Tibial artery (tissue), 4 donors: ENCODE results near the gene RAB11B.
"Not testable (repeated sequence)": the region's sequence is repeated elsewhere in the genome, so short reads cannot be mapped to it uniquely, and the experiment has no call there.

Source experiments
- DNase-seq, 2 donors: peaks; one replicate each; pipeline ENCODE4 v3.0.0-alpha.2; 2019
- H3K27ac ChIP-seq, 2 donors: fragments of 200-600 bp; sonication (generic) in 1 of 2; 1 replicate in 1 of 2; 2 replicates in 1 of 2; pipeline ENCODE4 v1.5.1; 2018 to 2019; ENCODE audit warnings: mild to moderate bottlenecking in 1 of 2
- H3K27me3 ChIP-seq, 2 donors: fragments of 200-600 bp; sonication (generic) in 1 of 2; one replicate each; pipeline versions ENCODE4 v1.5.1 to v1.6.0; 2016 to 2019
- H3K36me3 ChIP-seq, 3 donors: fragments of 200-600 bp; sonication (generic) in 2 of 3; one replicate each; pipeline ENCODE4 v1.5.1; 2016 to 2019; ENCODE audit warnings: mild to moderate bottlenecking in 2 of 3
- H3K4me1 ChIP-seq, 4 donors: fragments of 200-600 bp; sonication (generic) in 2 of 4; 1 replicate in 3 of 4; 2 replicates in 1 of 4; pipeline ENCODE4 v1.5.1; 2016 to 2019
- H3K4me3 ChIP-seq, 2 donors: fragments of 200-600 bp; sonication (generic) in 1 of 2; 1 replicate in 1 of 2; 2 replicates in 1 of 2; pipeline ENCODE4 v1.5.1; 2018 to 2019; ENCODE audit warnings: mild to moderate bottlenecking in 2 of 2
- H3K9me3 ChIP-seq, 3 donors: fragments of 200-600 bp; sonication (generic) in 1 of 3; one replicate each; pipeline ENCODE4 v1.5.1; 2016 to 2019
- intact Hi-C: fragments of 100-400 bp; cut with DNase I; formaldehyde crosslinking; loops from one replicate; pipeline ENCODE4 v1.15.0; 2023; ENCODE audit warnings: low total_unique reads
- TF ChIP-seq, protein P1 (sequence below), 2 experiments: fragments of 200-600 bp in 1 of 2; fragments of 450-650 bp in 1 of 2; IDR thresholded peaks; one replicate each; pipeline ENCODE4 v1.5.1; 2017 to 2019; ENCODE audit warnings: antibody characterized with exemption in 2 of 2, mild to moderate bottlenecking in 1 of 2, moderate library complexity in 1 of 2

RAB11B gene

DNA sequence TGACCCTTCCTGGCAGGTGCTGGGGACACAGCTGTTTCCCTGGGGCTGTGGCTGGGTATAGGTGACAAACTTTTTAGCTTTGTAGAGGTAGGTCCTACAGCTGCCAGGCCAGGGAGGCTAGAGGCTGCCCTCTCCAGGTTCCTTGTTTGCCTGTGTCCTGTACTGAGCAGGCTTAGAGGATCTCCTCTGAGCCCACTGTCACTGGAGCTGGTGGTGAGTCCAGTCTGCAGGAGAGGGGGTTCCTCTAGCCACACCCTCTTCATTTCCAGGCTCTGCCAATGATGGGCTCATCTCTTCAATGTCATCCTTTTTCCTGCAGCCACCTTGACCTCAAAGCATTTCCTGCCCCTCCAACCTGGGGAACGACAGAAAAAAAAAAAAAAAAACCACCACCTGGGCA is 12.6 kb upstream of the RAB11B start:
- TF ChIP-seq, protein P1, sequence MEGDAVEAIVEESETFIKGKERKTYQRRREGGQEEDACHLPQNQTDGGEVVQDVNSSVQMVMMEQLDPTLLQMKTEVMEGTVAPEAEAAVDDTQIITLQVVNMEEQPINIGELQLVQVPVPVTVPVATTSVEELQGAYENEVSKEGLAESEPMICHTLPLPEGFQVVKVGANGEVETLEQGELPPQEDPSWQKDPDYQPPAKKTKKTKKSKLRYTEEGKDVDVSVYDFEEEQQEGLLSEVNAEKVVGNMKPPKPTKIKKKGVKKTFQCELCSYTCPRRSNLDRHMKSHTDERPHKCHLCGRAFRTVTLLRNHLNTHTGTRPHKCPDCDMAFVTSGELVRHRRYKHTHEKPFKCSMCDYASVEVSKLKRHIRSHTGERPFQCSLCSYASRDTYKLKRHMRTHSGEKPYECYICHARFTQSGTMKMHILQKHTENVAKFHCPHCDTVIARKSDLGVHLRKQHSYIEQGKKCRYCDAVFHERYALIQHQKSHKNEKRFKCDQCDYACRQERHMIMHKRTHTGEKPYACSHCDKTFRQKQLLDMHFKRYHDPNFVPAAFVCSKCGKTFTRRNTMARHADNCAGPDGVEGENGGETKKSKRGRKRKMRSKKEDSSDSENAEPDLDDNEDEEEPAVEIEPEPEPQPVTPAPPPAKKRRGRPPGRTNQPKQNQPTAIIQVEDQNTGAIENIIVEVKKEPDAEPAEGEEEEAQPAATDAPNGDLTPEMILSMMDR (IDR thresholded peaks at IDR 0.05), result no peak
- peaks cover 0 to 37% (median 22%) of the 10 kb centered on the region in 3 donors for H3K36me3 ChIP-seq
- no peaks in the 10 kb centered on the region for H3K27me3 ChIP-seq
- DNase-seq, result no peak
- no peak overlapping the region for H3K27ac ChIP-seq
- H3K9me3 ChIP-seq, result no peaks in the 10 kb centered on the region
- no peak overlapping the region for H3K4me3 ChIP-seq
- intact Hi-C loops, result no loop called here
- peaks cover 0 to 9% (median 0%) of the 10 kb centered on the region in 4 donors for H3K4me1 ChIP-seq

DNA sequence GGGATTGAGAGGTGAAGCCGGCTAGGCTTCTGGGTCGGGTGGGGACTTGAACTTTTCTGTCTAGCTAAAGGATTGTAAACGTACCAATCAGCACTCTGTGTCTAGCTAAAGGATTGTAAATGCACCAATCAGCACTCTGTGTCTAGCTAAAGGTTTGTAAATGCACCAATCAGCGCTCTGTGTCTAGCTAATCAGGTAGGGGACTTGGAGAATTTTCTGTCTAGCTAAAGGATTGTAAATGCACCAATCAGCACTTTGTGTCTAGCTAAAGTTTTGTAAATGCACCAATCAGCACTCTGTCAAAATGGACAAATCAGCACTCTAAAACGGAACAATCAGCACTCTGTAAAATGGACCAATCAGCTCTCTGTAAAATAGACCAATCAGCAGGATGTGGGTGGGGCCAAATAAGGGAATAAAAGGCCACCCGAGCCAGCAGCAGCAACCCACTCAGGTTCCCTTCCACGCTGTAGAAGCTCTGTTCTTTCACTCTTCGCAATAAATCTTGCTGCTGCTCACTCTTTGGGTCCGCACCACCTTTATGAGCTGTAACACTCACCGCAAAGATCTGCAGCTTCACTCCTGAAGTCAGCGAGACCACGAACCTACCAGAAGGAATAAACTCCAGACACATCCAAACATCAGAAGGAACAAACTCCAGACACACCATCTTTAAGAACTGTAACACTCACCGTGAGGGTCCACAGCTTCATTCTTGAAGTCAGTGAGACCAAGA is 10.8 kb upstream of the RAB11B start:
- H3K4me3 ChIP-seq, H3K27ac ChIP-seq, DNase-seq, intact Hi-C loops, H3K27me3 ChIP-seq, H3K4me1 ChIP-seq, H3K9me3 ChIP-seq: not testable (repeated sequence)
- peaks cover 0 to 24% (median 6%) of the 10 kb centered on the region in 3 donors for H3K36me3 ChIP-seq

DNA sequence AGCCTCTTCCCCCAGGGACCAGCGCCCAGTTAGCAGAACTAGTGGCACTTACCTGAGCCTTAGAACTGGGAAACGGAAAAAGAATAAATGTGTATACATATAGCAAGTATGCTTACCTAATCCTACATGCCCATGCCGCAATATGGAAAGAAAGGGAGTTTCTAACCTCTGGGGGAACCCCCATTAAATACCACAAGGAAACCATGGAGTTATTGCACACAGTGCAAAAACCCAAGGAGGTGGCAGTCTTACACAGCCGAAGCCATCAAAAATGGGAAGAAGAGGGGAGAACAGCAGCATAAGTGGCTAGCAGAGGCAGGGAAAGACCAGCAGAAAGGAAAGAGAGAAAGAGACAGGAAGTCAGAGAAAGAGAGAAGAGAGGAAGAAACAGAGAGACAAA is 5.6 kb upstream of the RAB11B start:
- H3K9me3 ChIP-seq, H3K4me3 ChIP-seq, H3K4me1 ChIP-seq, DNase-seq, H3K27me3 ChIP-seq, H3K27ac ChIP-seq, intact Hi-C loops: not testable (repeated sequence)
- H3K36me3 ChIP-seq, result peaks cover 0 to 16% (median 11%) of the 10 kb centered on the region in 3 donors

DNA sequence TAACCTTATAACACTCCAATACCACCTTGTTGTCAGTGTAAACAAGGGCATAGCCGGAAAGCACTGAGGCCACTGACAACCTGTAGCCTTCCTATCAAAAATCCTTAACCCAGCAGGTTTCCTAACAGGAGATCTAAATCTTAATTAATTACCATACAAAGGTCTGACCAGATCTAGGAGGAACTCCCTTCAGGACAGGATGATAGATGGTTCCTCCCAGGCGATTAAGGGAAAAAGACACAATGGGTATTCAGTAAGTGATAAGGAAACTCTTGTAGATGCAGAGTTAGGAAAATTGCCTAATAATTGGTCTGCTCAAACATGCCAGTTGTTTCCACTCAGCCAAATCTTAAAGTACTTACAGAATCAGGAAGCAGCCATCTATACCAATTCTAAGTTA is 5.1 kb upstream of the RAB11B start:
- H3K4me1 ChIP-seq, H3K27me3 ChIP-seq, intact Hi-C loops, H3K4me3 ChIP-seq, H3K9me3 ChIP-seq, DNase-seq, H3K27ac ChIP-seq: not testable (repeated sequence)
- H3K36me3 ChIP-seq, result peaks cover 0 to 11% (median 10%) of the 10 kb centered on the region in 3 donors

DNA sequence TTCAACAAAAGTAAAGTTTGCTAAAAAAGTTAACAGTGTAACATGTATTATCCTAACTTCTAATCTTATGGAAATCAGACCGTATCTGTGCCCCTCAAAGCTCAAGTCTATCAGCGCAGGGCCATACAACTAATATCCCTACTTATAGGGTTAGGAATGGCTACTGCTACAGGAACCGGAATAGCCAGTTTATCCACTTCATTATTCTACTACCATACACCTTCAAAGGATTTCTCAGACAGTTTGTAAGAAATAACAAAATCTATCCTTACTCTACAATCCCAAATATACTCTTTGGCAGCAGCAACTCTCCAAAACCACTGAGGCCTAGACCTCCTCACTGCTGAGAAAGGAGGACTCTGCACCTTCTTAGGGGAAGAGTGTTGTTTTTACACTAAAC is 4.6 kb upstream of the RAB11B start:
- H3K9me3 ChIP-seq, H3K4me1 ChIP-seq, H3K27ac ChIP-seq, intact Hi-C loops, DNase-seq, H3K4me3 ChIP-seq, H3K27me3 ChIP-seq: not testable (repeated sequence)
- H3K36me3 ChIP-seq, result peaks cover 0 to 11% (median 10%) of the 10 kb centered on the region in 3 donors

DNA sequence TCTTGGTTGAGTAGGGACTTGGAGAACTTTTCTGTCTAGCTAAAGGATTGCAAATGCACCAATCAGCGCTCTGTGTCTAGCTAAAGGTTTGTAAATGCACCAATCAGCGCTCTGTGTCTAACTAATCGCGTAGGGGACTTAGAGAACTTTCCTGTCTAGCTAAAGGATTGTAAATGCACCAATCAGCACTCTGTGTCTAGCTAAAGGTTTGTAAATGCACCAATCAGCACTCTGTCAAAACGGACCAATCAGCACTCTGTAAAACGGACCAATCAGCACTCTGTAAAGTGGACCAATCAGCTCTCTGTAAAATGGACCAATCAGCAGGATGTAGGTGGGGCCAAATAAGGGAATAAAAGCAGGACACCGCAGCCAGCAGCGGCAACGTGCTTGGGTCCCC is 3.7 kb upstream of the RAB11B start:
- H3K27ac ChIP-seq, intact Hi-C loops, DNase-seq, H3K9me3 ChIP-seq, H3K27me3 ChIP-seq, H3K4me3 ChIP-seq: not testable (repeated sequence)
- Histone ChIP-seq H3K36me3 (peaks cover 0 to 11% (median 10%) of the 10 kb centered on the region in 3 donors), H3K4me1 (peaks cover 0 to 13% (median 9%) of the 10 kb centered on the region in 4 donors)

DNA sequence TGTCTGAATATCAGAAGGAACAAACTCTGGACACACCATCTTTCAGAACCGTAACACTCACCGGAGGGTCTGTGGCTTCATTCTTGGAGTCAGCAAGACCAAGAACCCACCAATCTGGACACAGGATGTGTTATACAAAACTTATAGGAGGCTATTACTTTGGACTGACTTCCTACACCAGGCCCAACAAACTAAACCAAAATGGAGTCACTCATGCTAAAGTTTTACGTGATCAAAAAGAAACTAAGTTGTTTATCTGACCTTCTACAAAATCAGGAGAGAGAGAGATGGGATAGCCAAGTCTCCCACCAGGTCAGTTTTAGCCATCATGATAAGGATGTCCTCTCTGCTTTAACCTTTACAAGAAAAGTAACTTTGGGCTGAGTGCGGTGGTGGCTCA is 3.2 kb upstream of the RAB11B start:
- Histone ChIP-seq H3K27ac (no peak overlapping the region), H3K27me3 (no peaks in the 10 kb centered on the region), H3K36me3 (peaks cover 0 to 11% (median 10%) of the 10 kb centered on the region in 3 donors), H3K4me3 (no peak overlapping the region), H3K4me1 (peaks cover 0 to 19% (median 15%) of the 10 kb centered on the region in 4 donors), H3K9me3 (no peaks in the 10 kb centered on the region)
- no peak for DNase-seq
- TF ChIP-seq, protein P1 (IDR thresholded peaks at IDR 0.05), result no peak
- intact Hi-C loops, result no loop called here

DNA sequence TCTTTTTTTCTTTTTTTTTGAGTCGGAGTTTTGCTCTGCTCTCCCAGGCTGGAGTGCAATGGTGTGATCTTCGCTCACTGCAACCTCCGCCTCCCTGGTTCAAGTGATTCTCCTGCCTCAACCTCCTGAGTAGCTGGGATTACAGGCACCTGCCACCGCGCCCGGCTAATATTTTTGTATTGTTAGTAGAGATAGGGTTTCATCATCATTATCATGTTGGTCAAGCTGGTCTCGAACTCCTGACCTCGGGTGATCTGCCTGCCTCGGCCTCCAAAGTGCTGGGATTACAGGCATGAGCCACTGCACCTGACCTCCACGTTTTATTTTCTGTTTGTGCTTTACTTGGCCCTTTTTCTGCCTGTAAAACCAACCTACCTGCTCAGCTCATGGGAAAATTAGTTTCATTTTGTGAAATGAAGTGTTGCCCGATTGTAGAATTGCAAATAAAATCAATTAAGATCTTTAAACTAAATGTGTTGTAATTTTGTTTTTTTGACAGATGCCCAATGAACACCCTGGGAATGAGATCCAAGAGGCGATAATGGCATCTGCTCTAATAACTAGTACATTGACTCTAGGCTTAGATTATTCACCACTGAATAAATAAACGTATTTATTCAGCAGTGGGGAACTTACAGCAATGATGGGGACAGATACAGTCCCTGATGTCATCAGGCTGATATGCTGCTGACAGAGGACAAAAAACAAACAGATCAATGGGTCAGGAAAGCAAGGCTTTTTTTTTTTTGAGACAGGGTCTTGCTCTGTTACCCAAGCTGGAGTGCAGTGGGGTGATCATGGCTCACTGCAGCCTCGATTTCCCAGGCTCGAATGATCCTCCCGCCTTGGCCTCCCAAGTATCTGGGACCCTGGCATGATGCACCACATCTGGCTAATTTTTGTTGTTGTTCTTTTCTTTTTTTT is 2.2 kb upstream of the RAB11B start:
- no peak overlapping the region for H3K4me3 ChIP-seq
- intact Hi-C loops, result no loop called here
- peaks cover 0 to 28% (median 23%) of the 10 kb centered on the region in 4 donors for H3K4me1 ChIP-seq
- no peaks in the 10 kb centered on the region for H3K9me3 ChIP-seq
- peaks cover 0 to 11% (median 10%) of the 10 kb centered on the region in 3 donors for H3K36me3 ChIP-seq
- H3K27ac ChIP-seq, result peak overlapping the region in 1 of 2 donors; percentile 81
- H3K27me3 ChIP-seq, result no peaks in the 10 kb centered on the region
- DNase-seq, result no peak
- TF ChIP-seq, protein P1 (IDR thresholded peaks at IDR 0.05), result no peak
